ENCODE data around the gene KRTAP9-4.
"Not testable (repeated sequence)": the region's sequence is repeated elsewhere in the genome, so short reads cannot be mapped to it uniquely, and the experiment has no call there.

Gene KRTAP9-4

GRCh38 chr17:41264599-41264998 lies 15.1 kb downstream of the KRTAP9-4 start:
- Histone ChIP-seq H3K4me1 (ENCODE audit: insufficient read depth, low read length, poor library complexity, severe bottlenecking) (no peaks in the 10 kb centered on the region), H3K27me3 (ENCODE audit: insufficient read depth, low read length, poor library complexity, severe bottlenecking) (no peaks in the 10 kb centered on the region), H3K79me2 (ENCODE audit: insufficient read depth, low read length) (no peaks in the 10 kb centered on the region), H3K9me3 (ENCODE audit: insufficient read depth, low read depth, low read length) (no peaks in the 10 kb centered on the region), H3K36me3 (ENCODE audit: insufficient read depth, low read length) (no peaks in the 10 kb centered on the region), H3F3A (ENCODE audit: low read depth) (no peaks in the 10 kb centered on the region), H3K9me2 (replicated peaks; ENCODE audit: low read depth, low read length) (no peaks in the 10 kb centered on the region), H3K9ac (ENCODE audit: low read depth, low read length, poor library complexity, severe bottlenecking) (no peak overlapping the region), H4K20me1 (ENCODE audit: insufficient read depth, low read length, poor library complexity, severe bottlenecking) (no peaks in the 10 kb centered on the region), H3K4me3 (ENCODE audit: low read length, poor library complexity, severe bottlenecking) (no peak overlapping the region), H3K4me2 (ENCODE audit: low read depth, low read length, poor library complexity, severe bottlenecking) (no peak overlapping the region), H2AFZ (ENCODE audit: low read length) (no peak overlapping the region)
- no peak for TF ChIP-seq EZH2phosphoT487 (IDR thresholded peaks at IDR 0.05; ENCODE audit: borderline replicate concordance)

DNA sequence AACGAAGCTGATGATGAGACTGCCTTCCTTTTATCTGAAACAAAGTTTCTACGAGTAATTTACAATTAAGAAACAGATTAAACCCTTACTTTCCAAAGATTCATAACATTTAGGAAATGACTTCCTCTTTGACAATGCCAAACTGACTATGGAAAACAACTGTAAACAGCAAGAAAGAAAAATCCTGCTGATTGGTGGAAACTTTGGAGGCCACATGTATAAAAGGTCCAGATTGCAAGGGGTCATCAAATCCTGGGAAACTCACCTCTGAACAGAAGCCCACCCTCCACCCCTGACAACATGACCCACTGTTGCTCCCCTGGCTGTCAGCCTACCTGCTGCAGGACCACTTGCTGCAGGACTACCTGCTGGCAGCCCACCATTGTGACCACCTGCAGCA lies 15.6 kb downstream of the KRTAP9-4 start, which contains the start of gene KRTAP9-6:
KRTAP9-6 (plus strand) TSS at position 301 of the 400 bp plus-strand sequence; CDS start at position 301, 0 bp downstream.
- Histone ChIP-seq H3K9me3 (ENCODE audit: insufficient read depth, low read depth, low read length) (no peaks in the 10 kb centered on the region), H3K4me2 (ENCODE audit: low read depth, low read length, poor library complexity, severe bottlenecking) (no peak within 1 kb of the TSS), H3K4me3 (ENCODE audit: low read length, poor library complexity, severe bottlenecking) (no peak within 1 kb of the TSS), H3K9ac (ENCODE audit: low read depth, low read length, poor library complexity, severe bottlenecking) (no peak within 1 kb of the TSS), H3K36me3 (ENCODE audit: insufficient read depth, low read length) (no peaks in the 10 kb centered on the region), H3K27me3 (ENCODE audit: insufficient read depth, low read length, poor library complexity, severe bottlenecking) (no peaks in the 10 kb centered on the region), H3K9me2 (replicated peaks; ENCODE audit: low read depth, low read length) (no peaks in the 10 kb centered on the region), H3K79me2 (ENCODE audit: insufficient read depth, low read length) (no peaks in the 10 kb centered on the region), H4K20me1 (ENCODE audit: insufficient read depth, low read length, poor library complexity, severe bottlenecking) (no peaks in the 10 kb centered on the region), H2AFZ (ENCODE audit: low read length) (no peak within 1 kb of the TSS), H3F3A (ENCODE audit: low read depth) (no peaks in the 10 kb centered on the region), H3K4me1 (ENCODE audit: insufficient read depth, low read length, poor library complexity, severe bottlenecking) (no peaks in the 10 kb centered on the region)
- TF ChIP-seq, protein P1, sequence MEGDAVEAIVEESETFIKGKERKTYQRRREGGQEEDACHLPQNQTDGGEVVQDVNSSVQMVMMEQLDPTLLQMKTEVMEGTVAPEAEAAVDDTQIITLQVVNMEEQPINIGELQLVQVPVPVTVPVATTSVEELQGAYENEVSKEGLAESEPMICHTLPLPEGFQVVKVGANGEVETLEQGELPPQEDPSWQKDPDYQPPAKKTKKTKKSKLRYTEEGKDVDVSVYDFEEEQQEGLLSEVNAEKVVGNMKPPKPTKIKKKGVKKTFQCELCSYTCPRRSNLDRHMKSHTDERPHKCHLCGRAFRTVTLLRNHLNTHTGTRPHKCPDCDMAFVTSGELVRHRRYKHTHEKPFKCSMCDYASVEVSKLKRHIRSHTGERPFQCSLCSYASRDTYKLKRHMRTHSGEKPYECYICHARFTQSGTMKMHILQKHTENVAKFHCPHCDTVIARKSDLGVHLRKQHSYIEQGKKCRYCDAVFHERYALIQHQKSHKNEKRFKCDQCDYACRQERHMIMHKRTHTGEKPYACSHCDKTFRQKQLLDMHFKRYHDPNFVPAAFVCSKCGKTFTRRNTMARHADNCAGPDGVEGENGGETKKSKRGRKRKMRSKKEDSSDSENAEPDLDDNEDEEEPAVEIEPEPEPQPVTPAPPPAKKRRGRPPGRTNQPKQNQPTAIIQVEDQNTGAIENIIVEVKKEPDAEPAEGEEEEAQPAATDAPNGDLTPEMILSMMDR (conservative IDR thresholded peaks at IDR 0.05; ENCODE audit: low read length) = no peak
- TF ChIP-seq EZH2phosphoT487 (IDR thresholded peaks at IDR 0.05; ENCODE audit: borderline replicate concordance) = no peak

GRCh38 chr17:41267711-41268110 lies 18.2 kb downstream of the KRTAP9-4 start:
- TF ChIP-seq EZH2phosphoT487 (IDR thresholded peaks at IDR 0.05; ENCODE audit: borderline replicate concordance) = no peak
- Histone ChIP-seq H3K27me3 (ENCODE audit: insufficient read depth, low read length, poor library complexity, severe bottlenecking) (no peaks in the 10 kb centered on the region), H3K4me1 (ENCODE audit: insufficient read depth, low read length, poor library complexity, severe bottlenecking) (no peaks in the 10 kb centered on the region), H3K79me2 (ENCODE audit: insufficient read depth, low read length) (no peaks in the 10 kb centered on the region), H3K36me3 (ENCODE audit: insufficient read depth, low read length) (no peaks in the 10 kb centered on the region), H3K9me3 (ENCODE audit: insufficient read depth, low read depth, low read length) (no peaks in the 10 kb centered on the region), H3K9ac (ENCODE audit: low read depth, low read length, poor library complexity, severe bottlenecking) (no peak overlapping the region), H3K9me2 (replicated peaks; ENCODE audit: low read depth, low read length) (no peaks in the 10 kb centered on the region), H3F3A (ENCODE audit: low read depth) (no peaks in the 10 kb centered on the region), H4K20me1 (ENCODE audit: insufficient read depth, low read length, poor library complexity, severe bottlenecking) (no peaks in the 10 kb centered on the region), H3K4me2 (ENCODE audit: low read depth, low read length, poor library complexity, severe bottlenecking) (no peak overlapping the region), H2AFZ (ENCODE audit: low read length) (no peak overlapping the region), H3K4me3 (ENCODE audit: low read length, poor library complexity, severe bottlenecking) (no peak overlapping the region)

- not testable (repeated sequence) for H3K9me2 ChIP-seq (replicated peaks; ENCODE audit: low read depth, low read length); H3K9me3 ChIP-seq (ENCODE audit: insufficient read depth, low read depth, low read length); H4K20me1 ChIP-seq (ENCODE audit: insufficient read depth, low read length, poor library complexity, severe bottlenecking); H3F3A ChIP-seq (ENCODE audit: low read depth); H2AFZ ChIP-seq (ENCODE audit: low read length); H3K9ac ChIP-seq (ENCODE audit: low read depth, low read length, poor library complexity, severe bottlenecking); H3K4me1 ChIP-seq (ENCODE audit: insufficient read depth, low read length, poor library complexity, severe bottlenecking); H3K36me3 ChIP-seq (ENCODE audit: insufficient read depth, low read length); H3K4me3 ChIP-seq (ENCODE audit: low read length, poor library complexity, severe bottlenecking); H3K27me3 ChIP-seq (ENCODE audit: insufficient read depth, low read length, poor library complexity, severe bottlenecking); H3K79me2 ChIP-seq (ENCODE audit: insufficient read depth, low read length); H3K4me2 ChIP-seq (ENCODE audit: low read depth, low read length, poor library complexity, severe bottlenecking)
Measured at GRCh38 chr17:41271323-41271722, 21.8 kb downstream of the KRTAP9-4 start.
